Stimulated activated CD8-positive, alpha-beta memory T cell treated with anti-CD3 and anti-CD28 coated beads, Interleukin-7, amount 100 ng/mL, for 24 hours (primary cell): Measurements from ENCODE around the gene FANCE.

ENCODE experiments used
- DNase-seq: peaks from one replicate; pipeline ENCODE4 v3.0.0-alpha.2; 2020; ENCODE audit warnings: low read depth

FANCE gene

GRCh38 chr6:35468980-35469750 lies 17.0 kb downstream of the FANCE start:
- no peak for DNase-seq

- DNase-seq: no peak
Measured at GRCh38 chr6:35469751-35470662, 17.9 kb downstream of the FANCE start.

- DNase-seq: no peak
Measured at GRCh38 chr6:35470663-35471120, 18.6 kb downstream of the FANCE start.

- DNase-seq: no peak
Measured at GRCh38 chr6:35471836-35472345, 19.8 kb downstream of the FANCE start.

- DNase-seq: no peak
Measured at GRCh38 chr6:35473075-35473849, 21.1 kb downstream of the FANCE start.

- no peak for DNase-seq
Measured at GRCh38 chr6:35473850-35474130, 21.7 kb downstream of the FANCE start.

GRCh38 chr6:35474131-35474941 lies 22.2 kb downstream of the FANCE start:
- DNase-seq: no peak

GRCh38 chr6:35474942-35475570 lies 22.9 kb downstream of the FANCE start:
- no peak for DNase-seq

GRCh38 chr6:35475573-35475972 lies 23.4 kb downstream of the FANCE start:
- DNase-seq: no peak

GRCh38 chr6:35476004-35476403 lies 23.9 kb downstream of the FANCE start:
- no peak for DNase-seq

GRCh38 chr6:35477028-35477427 lies 24.9 kb downstream of the FANCE start:
- no peak for DNase-seq

- DNase-seq: no peak
Measured at GRCh38 chr6:35477551-35478179, 25.5 kb downstream of the FANCE start.

GRCh38 chr6:35478259-35478658 lies 26.1 kb downstream of the FANCE start:
- no peak for DNase-seq

- no peak for DNase-seq
Measured at GRCh38 chr6:35480176-35480575, 28.0 kb downstream of the FANCE start.

- no peak for DNase-seq
Measured at GRCh38 chr6:35481226-35481625, 29.1 kb downstream of the FANCE start.

- DNase-seq: no peak
Measured at GRCh38 chr6:35483062-35483461, 30.9 kb downstream of the FANCE start.

GRCh38 chr6:35483490-35483889 lies 31.4 kb downstream of the FANCE start:
- DNase-seq: no peak

GRCh38 chr6:35483893-35484645 lies 31.9 kb downstream of the FANCE start:
- DNase-seq: no peak

- no peak for DNase-seq
Measured at GRCh38 chr6:35484921-35485392, 32.8 kb downstream of the FANCE start.
